Pancreas (tissue), 10 donors: ENCODE measurements around the gene C14orf180. TPM values are rescaled to one million over a fixed set of nuclear protein-coding genes. Genes with fewer than 3 reads are reported as not detected.

Source experiments
- ATAC-seq, 4 donors: fragments of 200-7000 bp; cut with Tn5 transposase; one replicate each; pipeline versions ENCODE4 v1.8.0 to v1.9.1; 2020; ENCODE audit warnings: mild to moderate bottlenecking in 4 of 4, moderate library complexity in 4 of 4
- DNase-seq, 6 donors: peaks; one replicate each; pipeline ENCODE4 v3.0.0-alpha.2; 2020
- FAIRE-seq: peaks from 2 replicates; lab custom pipeline; 2012; peaks lifted over from hg19 to GRCh38; lab: Jason Lieb, UNC
- H3K27ac ChIP-seq, 4 donors: fragments of 200-600 bp; sonication (generic); 1 replicate in 3 of 4; 2 replicates in 1 of 4; pipeline versions ENCODE4 v1.5.0 to v1.8.0; 2020
- H3K27me3 ChIP-seq, 4 donors: fragments of 200-600 bp; one replicate each; pipeline ENCODE4 v1.8.0; 2021
- H3K36me3 ChIP-seq, 3 donors: fragments of 200-600 bp; sonication (generic) in 1 of 3; one replicate each; pipeline versions ENCODE4 v1.5.0 to v1.8.0; 2020 to 2021
- H3K4me1 ChIP-seq, 3 donors: fragments of 200-600 bp; one replicate each; pipeline ENCODE4 v1.8.0; 2021
- H3K4me3 ChIP-seq, 4 donors: fragments of 200-600 bp; sonication (generic) in 2 of 4; one replicate each; pipeline versions ENCODE4 v1.5.0 to v1.8.0; 2020 to 2021
- H3K9me3 ChIP-seq, 4 donors: fragments of 200-600 bp; one replicate each; pipeline ENCODE4 v1.8.0; 2021
- CTCF ChIP-seq, 4 donors: fragments of 200-600 bp; sonication (generic) in 3 of 4; IDR thresholded peaks; one replicate each; pipeline versions ENCODE4 v1.5.0 to v1.8.0; 2021; ENCODE audit warnings: antibody characterized with exemption in 4 of 4
- WGBS, 2 donors: extraction: QIAGEN DNeasy Blood & Tissue Kit; methylation state at CpG; one replicate each; pipeline ENCODE4 v1.1.7; 2013; 5-methylcytosine and 5-hydroxymethylcytosine counted together
- intact Hi-C, 3 donors: fragments of 100-400 bp; cut with DNase I; formaldehyde crosslinking; loops; one replicate each; pipeline versions ENCODE4 v1.11.1 to v1.14.2; 2022
- polyA plus RNA-seq, 2 donors: library from polyadenylated mRNA; stranded (reverse); fragments of 200-250 nt; gene quantifications; one replicate each; pipeline ENCODE4 v1.2.3, GENCODE V29; 2013
- total RNA-seq, 6 donors: library from RNA; stranded (reverse); fragmentation: NEBNext Ultra II Directional in 4 of 6; extraction: Animal tissue kit (Norgen Biotek cat#: 25700) in 4 of 6; gene quantifications; one replicate each; pipeline versions ENCODE4 v1.2.1 to v1.2.4, GENCODE V29; 2021 to 2023
- donor health status: healthy with polysubstance abuse.
- donor health status: DM: no; HTN: no; CAD: no; lungs with moderate emphysema.
- donor health status: DM: no; HTN: no; CAD: no.
- donor health status: control.
- donor health status: control.
- donor health status: Bipolar disorder and iron deficiency.
- donor health status: DM: yes; HTN: yes; CAD: no.
- donor health status: DM: no; HTN: no; CAD: no.
- donor health status: DM: no; HTN: no; CAD: no.
- donor health status: DM: yes; HTN: yes; CAD: no.

The C14orf180 gene
- total and polyA plus RNA-seq, 8 donors, result 0.09 to 1.1 (median 0.34) TPM; not detected in 2

- H3K9me3 ChIP-seq, result no peaks in the 10 kb centered on the region
- no peak overlapping the region for H3K27ac ChIP-seq
- no peak for FAIRE-seq
- 38 to 51% methylated on average over 17 of the region's 17 CpGs for WGBS, 2 donors
- TF ChIP-seq CTCF (IDR thresholded peaks at IDR 0.05), result no peak
- intact Hi-C loops, result no loop called here
- H3K4me3 ChIP-seq, result no peak overlapping the region
- peaks cover 0 to 9% (median 4%) of the 10 kb centered on the region in 4 donors for H3K27me3 ChIP-seq
- no peaks in the 10 kb centered on the region for H3K4me1 ChIP-seq
- no peak for ATAC-seq
- H3K36me3 ChIP-seq, result no peaks in the 10 kb centered on the region
- DNase-seq, result no peak
Measured at GRCh38 chr14:104544362-104544961, 35.1 kb upstream of the C14orf180 start.

- Histone ChIP-seq H3K9me3 (no peaks in the 10 kb centered on the region), H3K27me3 (peaks cover 0 to 9% (median 3%) of the 10 kb centered on the region in 4 donors), H3K4me3 (no peak overlapping the region), H3K4me1 (no peaks in the 10 kb centered on the region), H3K36me3 (no peaks in the 10 kb centered on the region), H3K27ac (no peak overlapping the region)
- FAIRE-seq (no peak), ATAC-seq (no peak), DNase-seq (no peak)
- intact Hi-C loops, result no loop called here
- no peak for TF ChIP-seq CTCF (IDR thresholded peaks at IDR 0.05)
- WGBS, 2 donors, result 44 to 54% methylated on average over 32 of the region's 32 CpGs
Measured at GRCh38 chr14:104545151-104545941, 34.2 kb upstream of the C14orf180 start.

DNA sequence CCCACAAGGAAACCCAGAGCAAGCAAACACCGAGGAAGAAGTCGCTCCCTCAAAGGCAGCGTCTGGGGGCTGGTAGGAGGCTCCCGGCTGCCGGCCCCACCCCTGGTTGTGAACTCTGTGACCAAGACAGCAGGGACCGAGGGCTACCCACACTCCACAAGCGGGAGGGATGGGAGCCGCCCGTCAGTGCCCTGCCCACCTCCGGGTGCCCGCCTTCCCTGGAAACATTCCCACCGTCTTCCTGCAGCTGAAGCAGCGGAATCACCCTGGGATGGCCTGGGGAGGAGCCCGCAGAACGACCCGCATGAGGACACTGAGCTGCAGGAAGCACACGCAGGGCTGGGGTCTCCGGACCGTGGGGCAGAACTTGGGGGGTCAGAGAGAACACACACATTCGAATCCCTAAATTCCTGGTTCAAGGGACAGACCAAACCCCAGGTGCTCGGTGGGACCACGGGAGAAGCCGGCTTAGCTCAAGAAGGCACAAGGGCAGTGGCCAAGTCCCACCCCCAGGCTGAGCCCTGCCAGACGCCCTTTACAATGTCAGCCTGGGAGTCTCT is 33.5 kb upstream of the C14orf180 start:
- no peak overlapping the region for H3K4me3 ChIP-seq
- H3K27ac ChIP-seq, result no peak overlapping the region
- WGBS, 2 donors, result 20 to 23% methylated on average over 19 to 24 of the region's 24 CpGs
- ATAC-seq, result no peak
- TF ChIP-seq CTCF (IDR thresholded peaks at IDR 0.05), result no peak
- intact Hi-C loops, result no loop called here
- no peak for FAIRE-seq
- peak in 1 of 6 donors; percentile 9 for DNase-seq
- H3K27me3 ChIP-seq, result peaks cover 0 to 9% (median 2%) of the 10 kb centered on the region in 4 donors
- H3K36me3 ChIP-seq, result no peaks in the 10 kb centered on the region
- no peaks in the 10 kb centered on the region for H3K4me1 ChIP-seq
- H3K9me3 ChIP-seq, result no peaks in the 10 kb centered on the region

DNA sequence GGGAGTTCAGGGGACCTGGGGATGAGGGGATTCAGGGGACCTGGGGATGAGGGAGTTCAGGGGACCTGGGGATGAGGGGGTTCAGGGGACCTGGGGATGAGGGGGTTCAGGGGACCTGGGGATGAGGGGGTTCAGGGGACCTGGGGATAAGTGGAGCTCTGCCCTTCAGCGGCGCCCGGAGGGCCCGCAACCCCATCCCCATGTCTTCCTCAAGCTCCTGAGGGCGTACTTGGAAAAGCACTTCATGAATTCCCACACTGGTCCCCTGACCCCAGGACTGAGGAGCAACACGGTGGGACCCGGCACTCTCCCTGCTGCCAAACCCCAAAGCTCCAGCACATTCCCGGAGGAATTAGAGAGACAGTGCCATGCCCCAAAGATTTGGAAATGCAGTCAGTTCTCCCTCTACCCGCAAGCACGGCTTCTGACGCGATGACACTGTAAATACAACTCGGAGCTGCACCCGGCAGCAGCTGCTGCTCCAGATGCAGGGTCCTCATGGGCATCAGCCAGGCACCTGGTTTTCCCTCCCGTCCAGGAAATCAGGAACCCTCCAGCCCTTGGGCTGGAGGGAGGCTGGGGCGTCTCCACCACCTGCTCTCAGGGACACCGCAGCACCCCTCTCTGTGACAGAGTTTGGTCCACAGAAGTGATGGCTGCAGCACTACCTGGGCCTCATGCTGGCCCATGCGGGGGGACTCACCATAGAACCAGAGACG is 32.8 kb upstream of the C14orf180 start:
- FAIRE-seq, result no peak
- no peaks in the 10 kb centered on the region for H3K9me3 ChIP-seq
- no peak for ATAC-seq
- DNase-seq, result no peak
- no peaks in the 10 kb centered on the region for H3K36me3 ChIP-seq
- TF ChIP-seq CTCF (IDR thresholded peaks at IDR 0.05), result no peak
- WGBS, 2 donors, result 54 to 61% methylated on average over 19 of the region's 19 CpGs
- H3K27me3 ChIP-seq, result peaks cover 0 to 3% (median 1%) of the 10 kb centered on the region in 4 donors
- intact Hi-C loops, result no loop called here
- no peaks in the 10 kb centered on the region for H3K4me1 ChIP-seq
- H3K4me3 ChIP-seq, result no peak overlapping the region
- H3K27ac ChIP-seq, result no peak overlapping the region
